ENCODE data around the gene FPR1.

The FPR1 gene

DNA sequence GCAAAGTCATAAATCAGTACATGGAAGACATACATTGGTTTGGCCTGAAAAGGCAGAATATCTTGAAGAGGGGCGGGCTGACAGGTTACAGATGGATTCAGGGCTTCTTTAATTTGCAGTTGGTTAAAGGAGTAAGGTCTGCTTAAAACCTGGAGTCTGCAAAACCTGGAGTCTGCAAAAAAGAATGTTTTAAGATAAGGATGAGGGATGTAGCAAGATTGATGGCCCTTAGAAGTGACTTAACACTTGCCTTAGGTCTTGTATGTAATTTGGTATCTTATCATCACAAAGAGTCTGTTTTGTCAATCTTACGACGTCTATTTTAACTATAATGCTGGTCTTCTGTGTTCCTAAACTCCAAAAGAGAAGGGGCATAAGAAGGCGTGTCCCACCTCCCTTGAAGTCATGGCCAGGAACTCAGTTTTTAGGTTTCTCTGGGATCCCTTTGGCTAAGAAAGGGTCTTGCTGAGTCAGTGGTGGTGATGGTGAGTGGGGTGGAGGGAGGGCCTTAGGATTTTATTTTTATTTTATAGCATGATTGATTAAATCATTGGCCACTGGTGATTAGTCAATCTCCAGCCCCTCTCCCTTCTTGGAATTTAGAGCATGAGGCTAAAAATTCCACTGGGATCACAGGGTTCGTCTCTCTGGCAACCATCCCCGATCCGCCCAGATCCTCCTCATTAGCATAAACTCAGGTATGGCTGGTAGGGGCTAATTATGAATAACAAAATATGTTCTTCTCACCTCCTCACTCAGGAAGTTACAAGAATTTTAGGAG, 17.7 kb downstream of the FPR1 start:
- DNase-seq: no peak

DNA sequence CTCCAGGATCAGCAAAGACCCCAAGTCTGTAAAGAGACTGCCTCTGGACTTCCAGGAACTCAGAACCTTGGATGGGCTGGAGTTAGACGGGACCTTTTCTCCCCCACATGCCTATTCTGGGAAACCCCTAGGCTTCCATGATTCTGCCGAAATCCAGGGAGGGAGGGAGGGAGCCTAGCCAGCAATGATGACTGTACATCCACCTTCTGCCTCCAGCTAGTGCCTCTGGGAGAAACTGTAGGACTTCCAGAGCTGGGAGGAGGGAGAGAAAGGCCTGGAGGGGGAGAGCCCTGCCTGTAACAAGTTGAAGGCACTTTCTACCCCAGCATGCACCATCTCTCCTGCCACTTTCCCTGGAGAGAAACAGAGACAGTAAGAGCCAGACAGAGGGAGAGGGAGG, 21.9 kb downstream of the FPR1 start:
- no peak for DNase-seq

DNA sequence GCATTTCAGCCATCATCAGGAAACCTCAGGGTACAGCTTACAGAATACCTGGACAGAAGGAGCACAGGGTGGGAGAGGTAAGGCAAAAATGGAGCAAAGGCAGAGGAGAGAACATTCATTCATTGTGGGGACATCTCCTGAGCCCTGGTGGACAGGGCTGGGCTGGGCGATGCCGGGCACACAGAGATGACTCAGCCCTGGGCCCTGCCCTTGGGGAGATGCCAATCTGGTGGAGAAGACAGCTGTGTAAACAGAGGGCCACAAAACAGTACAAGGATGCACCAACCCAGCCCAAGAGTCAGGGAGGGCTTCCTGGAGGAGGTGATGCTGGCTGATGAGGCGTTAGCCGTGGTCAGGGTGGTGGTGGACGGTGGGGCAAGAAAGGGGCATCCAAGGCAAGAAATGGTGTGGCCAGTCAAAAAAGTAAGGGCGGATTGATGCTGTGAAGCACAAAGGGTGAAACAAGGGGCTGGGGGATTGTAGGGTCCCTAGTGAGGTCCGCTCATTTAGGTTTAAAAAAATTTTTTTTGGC, 24.3 kb downstream of the FPR1 start:
- DNase-seq: no peak

DNA sequence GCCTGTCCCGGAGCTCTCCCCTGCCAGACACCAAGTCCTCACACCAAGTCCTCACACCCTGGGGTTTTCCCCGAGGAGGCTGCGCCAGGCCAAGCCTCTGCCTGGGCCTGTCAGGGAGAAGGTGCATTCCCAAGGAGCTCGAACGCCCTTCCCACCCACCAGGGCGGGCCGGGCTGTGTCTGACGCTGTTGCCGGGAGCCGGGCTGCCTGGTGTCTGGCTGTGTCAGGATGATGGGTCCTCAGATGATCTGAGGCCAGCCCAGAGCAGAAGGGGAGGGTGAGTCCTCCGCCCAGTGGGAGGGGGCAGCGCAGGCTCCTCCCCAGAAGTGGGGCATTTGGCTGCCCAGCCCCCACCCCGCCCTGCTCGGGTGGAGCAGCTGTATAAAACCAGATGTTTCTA, 25.6 kb downstream of the FPR1 start:
- no peak for DNase-seq

DNA sequence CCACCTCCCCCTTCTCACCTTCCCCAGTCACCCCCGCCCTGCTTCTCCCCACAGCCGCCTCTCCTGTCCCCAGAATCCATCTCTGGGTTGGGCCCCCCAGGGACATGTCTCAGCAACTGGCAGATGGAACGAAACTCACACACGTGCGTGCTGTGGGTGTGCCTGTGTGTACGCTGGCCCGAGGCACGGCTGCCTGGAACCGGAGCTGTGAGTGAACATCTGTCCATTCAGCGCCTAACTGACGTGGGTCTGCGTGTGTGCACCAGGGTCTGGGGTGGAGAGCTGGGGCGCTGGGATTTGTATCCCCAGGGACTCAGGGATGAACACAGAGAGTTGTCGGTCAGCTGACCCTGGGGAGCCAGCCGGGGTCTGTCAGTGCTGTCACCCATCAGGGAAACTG, 27.1 kb downstream of the FPR1 start:
- no peak for DNase-seq

DNA sequence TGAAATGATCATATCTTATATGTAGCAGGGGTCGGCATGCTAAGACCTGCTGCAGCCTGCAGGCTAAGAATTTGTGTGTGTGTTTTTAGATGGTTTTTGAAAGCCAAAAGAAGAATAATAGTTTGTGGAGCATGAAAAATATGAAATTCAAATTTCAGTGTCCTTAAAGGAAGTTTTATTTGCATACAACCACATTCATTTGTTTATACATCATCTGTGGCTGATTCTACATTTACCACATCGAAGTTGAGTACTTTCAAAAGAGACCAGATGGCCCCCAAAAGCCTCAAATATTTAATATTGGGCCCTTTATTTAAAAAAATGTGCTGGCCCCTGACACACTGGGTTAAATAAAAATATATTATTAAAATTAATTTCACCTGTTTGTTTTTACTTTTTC, 29.2 kb downstream of the FPR1 start:
- no peak for DNase-seq

DNA sequence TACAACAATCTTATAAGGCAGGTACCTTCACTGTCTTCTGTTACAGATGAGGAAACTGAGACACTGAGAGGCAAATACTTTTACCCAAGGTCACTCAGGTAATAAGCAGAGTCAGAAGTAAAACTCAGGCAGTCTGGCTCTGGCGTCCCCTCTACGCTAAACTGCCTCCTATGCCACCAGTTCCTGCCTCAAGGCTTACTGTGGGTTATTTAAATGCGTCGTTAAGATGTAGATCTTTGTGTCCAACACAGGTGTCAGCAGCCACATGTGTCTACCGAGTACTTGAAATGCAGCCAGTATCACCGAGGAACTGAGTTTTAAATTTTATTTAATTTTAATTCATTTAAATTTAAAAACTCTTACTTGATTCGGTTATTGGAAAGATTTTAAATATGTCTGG, 29.8 kb downstream of the FPR1 start:
- no peak for DNase-seq

DNA sequence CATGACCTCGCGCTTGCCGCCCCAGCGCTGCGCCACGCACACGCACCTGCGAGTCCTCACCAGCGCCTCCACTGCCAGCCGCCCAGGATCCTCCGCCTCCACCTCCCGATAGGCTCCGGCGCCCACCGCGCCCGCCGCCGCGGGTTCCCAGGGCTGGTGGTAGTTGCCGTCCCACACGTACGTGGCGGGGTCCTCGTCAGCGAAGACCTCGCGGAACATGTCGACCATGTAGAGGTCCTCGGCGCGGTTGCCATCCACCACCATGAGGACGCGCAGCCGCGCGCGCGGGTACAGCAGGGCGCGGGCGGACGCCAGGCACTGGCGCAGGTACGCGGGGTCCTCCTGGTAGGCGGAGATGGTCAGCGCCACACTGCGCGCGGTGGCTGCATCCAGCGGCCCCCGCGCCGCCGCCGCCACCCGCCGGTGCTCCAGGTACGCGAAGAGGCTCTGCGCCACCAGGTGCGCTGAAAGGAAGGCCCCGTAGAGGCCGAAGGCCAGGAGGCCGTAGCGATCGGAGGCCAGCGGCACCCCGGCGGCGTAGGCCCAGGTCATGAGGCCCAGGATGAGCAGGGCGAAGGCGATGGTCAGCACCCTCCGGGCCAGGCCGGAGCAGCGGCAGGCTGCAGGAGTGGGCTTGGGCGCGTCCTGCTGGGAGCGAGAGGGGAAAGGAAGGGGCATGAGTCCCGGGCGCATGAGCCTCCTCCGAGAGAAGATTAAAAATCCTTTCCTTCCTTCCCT, 32.3 kb downstream of the FPR1 start:
- DNase-seq: peak; percentile 32 to 37

DNA sequence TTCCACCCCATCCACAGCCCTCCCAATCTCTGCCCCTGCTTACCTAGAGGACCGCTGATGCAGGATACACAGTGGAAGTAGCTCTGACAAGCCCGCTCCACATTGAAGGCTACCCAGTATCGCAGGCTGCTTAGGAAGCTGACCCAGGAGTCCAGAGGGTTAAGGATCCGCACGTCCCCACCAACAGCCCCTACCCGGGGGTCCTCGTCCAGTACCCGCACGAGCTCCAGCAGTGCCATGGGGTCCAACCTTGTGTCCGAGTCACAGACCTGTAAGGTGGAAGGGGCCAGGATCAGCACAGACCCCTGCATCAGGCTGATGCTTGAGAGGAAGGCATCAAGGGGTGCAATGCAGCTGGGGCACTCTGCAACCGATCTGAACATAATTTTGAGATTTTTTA, 34.8 kb downstream of the FPR1 start:
- no peak for DNase-seq

DNA sequence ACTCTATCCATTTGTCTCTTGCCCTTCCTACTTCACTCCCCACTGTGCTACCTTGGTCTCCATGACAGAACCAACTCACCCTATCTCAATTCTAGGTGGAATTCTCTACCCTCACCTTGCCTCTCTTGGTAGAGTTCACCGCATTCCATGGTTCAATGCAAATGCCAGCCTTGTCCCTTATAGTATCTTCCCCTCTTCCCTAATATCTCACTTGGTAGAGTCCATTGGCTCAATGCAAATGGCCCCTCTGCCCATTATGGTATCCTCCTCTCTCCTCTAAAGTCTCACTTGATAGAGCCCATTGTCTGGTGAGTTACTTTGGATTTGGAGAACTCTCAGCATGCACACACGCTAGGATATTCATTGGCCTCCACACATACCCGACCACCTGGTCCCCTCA, 35.8 kb downstream of the FPR1 start:
- DNase-seq: no peak

DNA sequence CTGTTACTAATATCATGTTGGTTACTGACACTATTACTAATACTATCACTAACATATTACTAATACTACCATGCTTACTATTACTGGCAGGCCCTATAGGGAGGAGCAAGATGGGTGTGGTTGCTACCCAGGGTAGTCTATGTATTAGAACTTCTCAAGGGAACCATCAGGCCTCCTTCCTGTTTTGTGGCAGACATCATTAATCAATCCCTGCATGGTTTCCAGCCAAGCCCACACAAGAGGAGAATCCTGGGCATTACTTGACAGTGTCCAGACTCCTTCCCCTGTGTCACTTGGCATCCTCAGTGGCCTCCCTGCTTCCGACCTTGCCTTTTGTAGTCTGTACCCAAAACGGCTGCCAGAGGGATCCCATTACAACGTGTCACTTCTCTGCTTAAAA, 36.8 kb downstream of the FPR1 start:
- no peak for DNase-seq

DNA sequence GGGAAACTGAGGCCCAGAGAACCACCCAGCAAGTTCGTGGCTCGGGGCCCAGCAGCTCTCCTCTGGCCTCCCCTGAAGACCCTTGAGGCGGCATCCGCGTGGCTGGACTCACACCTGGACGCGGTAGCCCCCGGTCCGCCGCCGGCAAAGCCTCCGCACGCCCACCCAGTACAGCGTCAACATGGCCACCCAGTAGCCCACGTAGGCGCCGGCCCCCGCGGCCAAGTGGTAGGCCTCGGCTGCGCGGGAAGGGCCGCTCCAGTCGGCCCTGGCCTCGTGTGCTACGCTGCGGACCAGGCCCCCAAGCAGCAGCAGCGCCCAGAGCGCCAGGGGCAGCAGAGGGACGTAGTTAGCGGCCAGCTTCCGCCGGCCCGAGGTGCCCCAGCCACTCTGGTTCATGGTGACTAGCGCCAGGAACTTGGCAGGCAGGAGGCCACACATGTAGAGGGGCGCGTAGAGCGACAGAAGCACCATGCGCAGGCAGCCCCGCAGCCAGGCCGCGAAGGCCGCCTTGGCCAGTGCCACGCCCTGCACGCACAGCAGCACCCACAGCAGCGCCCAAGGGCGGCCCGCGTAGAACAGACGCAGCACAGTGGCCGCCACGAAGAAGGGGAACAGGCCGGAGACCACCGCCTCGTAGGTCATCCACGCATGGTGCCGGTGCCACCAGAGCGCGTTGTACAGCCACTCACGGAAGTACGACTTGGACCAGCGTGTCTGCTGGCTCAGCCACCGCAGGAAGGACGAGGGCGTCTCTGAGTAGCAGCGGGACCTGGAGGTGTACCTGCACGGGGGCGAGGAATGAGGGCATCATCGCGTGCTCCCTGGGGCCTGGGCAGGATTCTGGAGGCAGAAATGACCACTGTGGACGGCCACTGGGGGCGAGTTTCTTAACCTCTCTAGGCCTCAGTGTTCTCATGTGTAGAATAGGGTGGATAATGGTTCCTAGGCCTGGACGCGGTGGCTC, 38.1 kb downstream of the FPR1 start:
- DNase-seq: no peak

DNA sequence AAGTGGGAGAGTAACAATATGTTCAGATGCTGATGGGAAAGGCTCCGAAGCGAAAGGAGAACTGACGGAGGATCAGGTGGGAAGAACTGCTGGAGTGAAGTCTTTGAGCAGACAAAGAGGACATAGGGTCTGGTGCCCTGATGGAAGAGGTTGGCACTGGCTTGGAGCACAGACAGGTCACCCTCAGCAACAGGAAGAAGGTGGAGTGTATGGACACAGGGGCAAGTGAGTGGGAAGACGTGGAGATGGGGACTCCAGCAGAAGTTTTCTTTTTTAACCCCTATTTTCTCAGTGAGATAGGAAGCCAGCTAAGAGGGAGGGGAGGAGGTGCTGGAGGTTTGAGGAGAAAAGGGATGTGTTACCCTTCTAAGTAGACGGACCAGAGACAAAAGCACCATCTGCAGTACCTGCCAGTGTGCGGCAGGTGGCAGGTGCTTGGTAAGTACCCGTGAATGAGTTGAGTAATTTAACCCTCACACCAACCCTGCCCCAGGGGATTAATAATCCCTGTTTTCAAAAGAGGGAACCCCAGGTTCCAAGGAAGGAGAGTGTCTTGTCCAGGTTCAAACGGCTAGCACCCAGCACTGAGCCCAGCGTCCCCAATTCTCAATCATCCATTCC, 39.1 kb downstream of the FPR1 start:
- DNase-seq: peak in 1 of 2 experiments; percentile 19

DNA sequence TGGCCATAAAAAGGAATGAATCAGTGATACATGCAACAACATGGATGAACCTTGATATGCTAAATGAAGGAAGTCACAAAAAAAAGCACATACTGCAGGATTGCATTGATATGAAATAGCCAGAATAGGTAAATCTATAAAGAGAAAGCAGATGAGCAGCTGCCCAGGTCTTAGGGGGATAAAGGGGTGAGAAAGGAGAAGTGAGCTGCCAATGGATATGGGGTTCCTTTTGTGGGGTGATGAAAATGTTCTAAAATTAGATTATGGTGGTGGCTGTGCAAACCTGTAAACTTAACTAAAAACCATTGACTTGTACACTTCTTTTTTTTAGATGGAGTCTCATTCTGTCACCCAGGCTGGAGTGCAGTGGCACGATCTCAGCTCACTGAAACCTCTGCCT, 40.0 kb downstream of the FPR1 start:
- DNase-seq: no peak

DNA sequence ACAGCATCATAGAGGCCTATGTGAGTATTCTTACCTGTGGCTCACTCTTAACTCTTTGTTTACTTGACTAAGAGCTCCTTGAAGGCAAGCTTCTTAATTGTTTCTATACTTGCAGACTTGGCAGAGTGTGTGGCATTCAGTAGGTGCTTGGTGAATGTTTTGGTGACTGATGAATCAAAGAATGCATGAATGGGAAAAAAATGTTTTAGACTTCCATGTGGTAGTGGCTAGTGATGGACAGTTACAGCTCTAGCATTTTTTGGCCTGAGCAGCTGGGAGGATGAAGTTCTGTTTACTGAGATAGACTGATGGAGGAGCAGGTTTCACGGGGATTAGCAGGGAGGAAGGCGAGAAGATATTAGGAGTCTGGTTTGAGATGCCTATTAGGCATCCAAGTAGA, 41.5 kb downstream of the FPR1 start:
- DNase-seq: no peak

DNA sequence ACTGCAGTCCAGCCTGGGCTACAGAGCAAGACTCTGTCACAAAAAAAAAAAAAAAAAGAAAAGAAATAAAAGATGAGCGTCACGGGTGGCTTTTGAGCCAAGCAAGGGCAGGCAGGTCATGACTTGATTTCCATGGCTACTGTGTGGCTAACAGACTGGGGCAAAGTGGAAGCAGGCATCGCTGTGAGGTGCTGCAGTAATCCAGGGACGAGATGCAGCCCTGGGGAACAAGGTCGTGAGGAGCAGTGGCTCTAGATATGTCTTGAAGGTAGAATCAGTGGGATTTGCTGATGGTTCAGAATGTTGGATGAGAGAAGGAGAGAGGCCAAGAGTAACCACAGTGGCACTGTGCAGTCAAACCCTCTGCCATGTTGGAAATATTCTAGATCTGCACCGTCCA, 42.1 kb downstream of the FPR1 start:
- no peak for DNase-seq

DNA sequence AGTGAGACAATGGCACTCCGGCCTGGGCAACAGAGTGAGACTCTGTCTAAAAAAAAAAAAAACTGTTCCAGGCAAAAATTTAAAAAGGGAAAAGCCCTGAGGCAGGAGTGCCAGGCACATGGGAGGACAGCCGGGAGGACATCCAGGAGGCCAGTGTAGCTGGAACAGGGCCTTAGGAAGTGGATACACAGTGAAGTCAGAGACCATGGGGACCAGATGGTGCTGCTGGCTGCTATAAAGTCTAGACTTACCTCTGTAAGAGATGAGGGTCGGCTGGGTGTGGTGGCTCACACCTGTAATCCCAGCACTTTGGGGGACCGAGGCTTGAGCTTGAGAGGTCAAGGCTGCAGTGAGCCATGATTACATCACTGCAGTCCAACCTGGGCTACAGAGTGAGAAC, 42.9 kb downstream of the FPR1 start:
- no peak for DNase-seq

DNA sequence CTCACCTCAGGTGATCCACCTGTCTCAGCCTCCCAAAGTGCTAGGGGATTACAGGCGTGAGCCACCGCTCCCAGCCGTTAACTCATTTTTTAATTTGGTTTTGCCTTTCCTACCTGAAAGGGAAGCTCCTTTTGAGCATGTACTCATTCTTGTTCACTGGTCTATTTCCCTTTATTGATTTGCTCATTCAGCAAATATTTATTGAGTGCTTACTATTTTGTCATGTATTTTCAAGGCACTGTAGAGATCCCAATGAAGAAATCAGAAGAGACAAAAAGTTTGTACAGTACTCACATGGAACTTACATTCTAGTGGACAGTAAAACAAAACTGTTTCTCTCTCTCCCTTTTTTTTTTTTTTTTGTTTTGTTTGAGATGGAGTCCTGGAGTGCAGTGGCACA, 44.8 kb downstream of the FPR1 start:
- no peak for DNase-seq

DNA sequence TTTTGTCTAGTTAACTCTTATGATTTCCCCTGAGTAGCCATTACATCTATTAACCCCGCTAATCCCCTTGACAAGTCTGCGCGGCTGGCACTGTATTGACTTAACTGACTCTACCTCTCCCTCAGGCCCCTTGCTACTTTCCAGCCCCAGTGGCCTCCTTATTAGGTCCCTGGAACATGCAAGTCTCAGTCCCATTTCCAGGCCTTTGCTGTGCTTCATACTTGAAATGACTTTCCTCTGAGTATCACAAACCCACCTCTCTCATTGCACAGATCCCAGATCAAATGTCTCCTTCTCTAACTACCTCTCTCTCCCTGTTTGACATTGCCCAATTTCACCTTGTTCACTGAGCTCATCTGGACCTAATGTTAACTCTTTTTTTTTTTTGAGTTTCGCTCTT, 45.4 kb downstream of the FPR1 start:
- DNase-seq: no peak

DNA sequence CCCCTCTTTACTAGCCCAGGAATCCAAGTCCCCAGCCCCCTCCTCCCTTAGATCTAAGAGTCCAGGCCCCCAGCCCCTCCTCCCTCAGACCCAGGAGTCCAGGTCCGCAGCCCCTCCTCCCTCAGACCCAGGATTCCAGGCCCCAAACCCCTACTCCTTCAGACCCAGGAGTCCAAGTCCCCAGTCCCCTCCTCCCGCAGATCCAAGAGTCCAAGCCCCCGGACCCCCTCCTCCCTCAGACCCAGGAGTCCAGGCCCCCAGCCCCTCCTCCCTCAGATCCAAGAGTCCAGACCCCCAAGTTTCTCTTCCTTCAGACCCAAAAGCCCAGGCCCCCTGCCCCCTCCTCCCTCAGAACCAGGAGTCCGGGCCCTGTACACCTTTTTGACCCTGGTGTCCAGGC, 47.1 kb downstream of the FPR1 start:
- no peak for DNase-seq

DNA sequence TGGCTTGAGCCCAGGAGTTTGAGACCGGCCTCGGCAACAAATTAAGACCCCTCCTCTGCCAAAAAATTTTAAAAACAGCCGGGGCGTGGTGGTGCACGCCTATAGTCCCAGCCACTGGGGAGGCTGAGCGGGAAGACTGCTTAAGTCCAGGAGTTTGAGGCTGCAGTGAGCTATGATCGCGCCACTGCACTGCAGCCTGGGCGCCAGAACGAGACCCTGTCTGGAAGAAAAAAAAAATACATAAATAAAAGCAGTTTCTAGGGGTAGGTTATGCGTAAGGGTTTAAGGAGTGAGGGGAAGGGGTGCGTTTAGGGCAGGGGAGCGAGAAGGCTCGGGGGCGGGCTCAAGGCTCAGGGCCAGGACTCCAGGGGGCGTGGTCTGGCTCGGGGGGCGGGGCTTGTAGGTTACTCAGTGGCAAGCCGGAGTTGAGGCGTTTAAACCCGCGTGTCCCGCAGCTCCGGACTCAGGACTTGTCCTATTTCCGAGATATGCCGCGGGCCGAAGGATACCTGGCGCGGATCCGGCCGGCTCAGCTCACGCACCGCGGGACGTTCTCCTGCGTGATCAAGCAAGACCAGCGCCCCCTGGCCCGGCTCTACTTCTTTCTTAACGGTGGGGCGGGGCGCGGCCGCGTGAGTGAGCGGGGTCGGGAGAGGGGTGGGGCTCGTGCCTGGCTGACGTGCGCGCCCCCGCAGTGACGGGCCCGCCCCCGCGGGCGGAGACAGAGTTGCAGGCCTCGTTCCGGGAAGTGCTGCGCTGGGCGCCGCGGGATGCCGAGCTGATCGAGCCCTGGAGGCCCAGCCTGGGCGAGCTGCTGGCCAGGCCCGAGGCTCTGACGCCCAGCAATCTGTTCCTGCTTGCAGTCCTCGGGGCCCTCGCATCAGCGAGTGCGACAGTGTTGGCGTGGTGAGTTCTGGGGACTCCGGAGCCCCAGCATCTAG, 47.8 kb downstream of the FPR1 start:
- peak; percentile 90 to 95 for DNase-seq

Measured in NCI-H1930 (cell line).